GM19025 (cell line): Measurements from ENCODE around the gene RIN1.

Source experiments
- ATAC-seq: cut with Tn5 transposase; IDR thresholded peaks from one replicate; pipeline ENCODE4 v1.9.1; 2021; ENCODE audit warnings: mild to moderate bottlenecking, low read depth, moderate library complexity; ENCODE audit not compliant: unreplicated experiment

The RIN1 gene

DNA sequence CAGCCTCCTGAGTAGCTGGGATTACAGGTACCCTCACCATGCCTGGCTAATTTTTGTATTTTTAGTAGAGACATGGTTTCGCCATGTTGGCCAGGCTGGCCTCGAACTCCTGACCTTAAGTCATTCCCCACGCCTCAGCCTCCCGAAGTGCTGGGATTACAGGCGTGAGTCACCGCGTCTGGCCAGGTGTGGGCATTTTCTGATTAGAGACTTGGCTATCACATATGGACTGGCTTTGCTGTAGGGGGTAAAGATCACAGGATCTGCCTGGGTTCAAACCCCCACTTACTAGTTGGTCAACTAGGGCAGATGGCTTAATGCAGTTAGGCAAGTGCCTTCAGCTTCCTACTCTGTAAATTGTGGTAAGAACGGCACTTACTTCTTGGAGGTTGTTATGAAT, 25.9 kb downstream of the RIN1 start:
- no peak for ATAC-seq

DNA sequence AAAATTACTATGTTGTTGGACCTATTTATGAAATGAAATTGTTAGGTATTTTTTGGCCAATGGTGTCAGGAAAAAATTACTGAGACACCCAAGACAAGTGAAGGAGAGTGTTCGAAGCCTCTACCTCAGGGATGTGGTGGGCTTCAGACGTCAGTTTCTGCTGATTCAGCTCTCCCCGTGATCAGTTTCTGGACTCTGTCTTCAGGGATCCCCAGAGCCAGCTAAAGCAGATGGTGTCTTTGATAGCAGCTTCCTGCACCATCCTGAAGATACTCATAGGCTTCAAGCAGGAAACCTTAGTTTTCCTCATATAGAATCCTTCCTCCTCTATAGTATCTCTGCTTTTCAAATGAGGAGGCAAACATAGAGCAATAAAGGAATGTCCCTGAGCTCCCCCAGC, 26.8 kb downstream of the RIN1 start:
- no peak for ATAC-seq

DNA sequence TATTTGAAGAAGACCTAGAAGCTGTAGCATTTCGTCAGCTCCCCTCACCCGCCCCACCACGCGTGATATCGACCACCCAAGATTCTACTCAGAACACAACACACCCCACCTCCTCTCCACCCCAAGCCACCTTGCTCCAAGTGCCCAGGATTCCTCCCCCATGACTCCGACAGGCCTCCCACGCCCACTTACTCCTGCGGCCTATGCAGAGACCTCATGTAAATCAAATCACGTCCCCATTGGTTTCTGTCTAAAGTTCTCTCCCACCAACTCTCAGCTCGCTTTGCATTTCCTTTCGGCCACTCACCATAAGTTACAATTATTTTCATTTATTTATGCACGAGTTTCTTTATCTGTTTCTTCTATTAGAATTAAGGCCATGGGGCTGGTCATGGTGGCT, 33.6 kb downstream of the RIN1 start:
- no peak for ATAC-seq

DNA sequence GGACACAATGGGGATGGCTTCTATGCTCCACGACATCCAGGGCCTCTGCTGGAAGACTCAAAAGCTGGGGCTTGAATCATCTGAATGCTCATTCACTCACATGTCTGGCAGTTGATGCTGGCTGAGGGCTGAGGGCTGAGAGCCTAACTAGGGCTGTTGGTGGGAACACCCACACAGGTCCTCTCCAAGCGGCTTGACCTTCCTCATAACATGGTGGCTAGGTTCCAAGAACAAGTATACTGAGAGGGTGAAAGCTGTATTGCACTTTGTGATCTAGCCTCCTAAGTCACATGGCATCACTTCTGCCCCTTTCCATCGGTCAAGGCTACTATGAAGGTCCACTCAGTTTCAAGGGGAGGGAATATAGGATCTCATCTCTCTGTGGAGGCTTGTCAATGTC, 37.0 kb downstream of the RIN1 start:
- no peak for ATAC-seq

DNA sequence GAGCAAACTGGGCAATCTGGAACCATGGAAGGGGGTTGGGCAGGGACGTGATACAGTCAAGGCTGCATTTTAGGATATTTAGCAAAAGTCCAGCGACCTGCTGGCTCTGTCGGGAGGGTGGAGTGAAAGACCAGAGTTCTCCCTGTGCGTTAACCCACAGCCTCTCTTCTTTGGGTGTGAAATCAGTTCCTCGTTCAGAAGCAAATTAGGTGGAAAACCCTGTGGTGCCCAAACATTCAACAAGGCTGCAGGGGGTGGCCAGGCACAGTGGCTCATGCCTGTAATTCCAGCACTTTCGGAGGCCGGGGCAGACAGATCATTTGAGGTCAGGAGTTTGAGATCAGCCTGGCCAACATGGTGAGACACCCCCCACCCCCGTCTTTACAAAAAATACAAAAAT, 38.6 kb downstream of the RIN1 start:
- ATAC-seq = no peak

DNA sequence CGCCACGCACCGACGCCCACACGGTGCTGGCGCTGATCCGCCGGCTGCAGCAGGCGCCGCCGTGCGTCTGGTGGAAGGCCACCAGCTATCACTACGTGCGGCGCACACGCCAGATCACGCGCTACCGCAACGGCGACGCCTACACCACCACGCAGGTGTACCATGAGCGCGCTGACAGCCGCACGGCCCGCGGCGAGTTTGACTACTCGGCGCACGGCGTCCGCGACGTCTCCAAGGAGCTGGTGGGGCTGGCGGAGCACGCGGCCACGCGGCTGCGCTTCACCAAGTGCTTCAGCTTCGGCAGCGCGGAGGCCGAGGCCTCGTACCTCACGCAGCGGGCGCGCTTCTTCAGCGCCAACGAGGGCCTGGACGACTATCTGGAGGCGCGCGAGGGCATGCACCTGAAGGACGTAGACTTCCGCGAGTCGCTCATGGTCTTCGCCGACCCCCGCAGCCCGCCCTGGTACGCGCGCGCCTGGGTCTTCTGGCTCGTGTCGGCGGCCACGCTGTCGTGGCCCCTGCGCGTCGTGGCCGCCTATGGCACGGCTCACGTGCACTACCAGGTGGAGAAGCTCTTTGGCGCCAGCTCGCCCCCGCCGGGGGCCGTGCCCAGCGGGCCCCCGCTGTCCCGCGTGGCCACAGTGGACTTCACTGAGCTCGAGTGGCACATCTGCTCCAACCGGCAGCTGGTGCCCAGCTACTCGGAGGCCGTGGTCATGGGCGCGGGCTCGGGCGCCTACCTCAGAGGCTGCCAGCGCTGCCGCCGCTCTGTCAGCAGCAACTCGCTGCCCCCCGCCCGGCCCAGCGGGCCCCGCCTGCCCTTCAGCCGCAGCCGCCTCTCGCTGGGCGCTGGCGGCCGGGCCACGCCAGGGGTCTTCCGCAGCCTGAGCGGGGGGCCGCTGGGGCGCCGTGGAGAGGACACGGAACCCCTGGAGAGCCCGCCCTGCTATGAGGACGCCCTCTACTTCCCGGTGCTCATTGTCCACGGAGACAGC, 41.3 kb downstream of the RIN1 start:
- no peak for ATAC-seq

DNA sequence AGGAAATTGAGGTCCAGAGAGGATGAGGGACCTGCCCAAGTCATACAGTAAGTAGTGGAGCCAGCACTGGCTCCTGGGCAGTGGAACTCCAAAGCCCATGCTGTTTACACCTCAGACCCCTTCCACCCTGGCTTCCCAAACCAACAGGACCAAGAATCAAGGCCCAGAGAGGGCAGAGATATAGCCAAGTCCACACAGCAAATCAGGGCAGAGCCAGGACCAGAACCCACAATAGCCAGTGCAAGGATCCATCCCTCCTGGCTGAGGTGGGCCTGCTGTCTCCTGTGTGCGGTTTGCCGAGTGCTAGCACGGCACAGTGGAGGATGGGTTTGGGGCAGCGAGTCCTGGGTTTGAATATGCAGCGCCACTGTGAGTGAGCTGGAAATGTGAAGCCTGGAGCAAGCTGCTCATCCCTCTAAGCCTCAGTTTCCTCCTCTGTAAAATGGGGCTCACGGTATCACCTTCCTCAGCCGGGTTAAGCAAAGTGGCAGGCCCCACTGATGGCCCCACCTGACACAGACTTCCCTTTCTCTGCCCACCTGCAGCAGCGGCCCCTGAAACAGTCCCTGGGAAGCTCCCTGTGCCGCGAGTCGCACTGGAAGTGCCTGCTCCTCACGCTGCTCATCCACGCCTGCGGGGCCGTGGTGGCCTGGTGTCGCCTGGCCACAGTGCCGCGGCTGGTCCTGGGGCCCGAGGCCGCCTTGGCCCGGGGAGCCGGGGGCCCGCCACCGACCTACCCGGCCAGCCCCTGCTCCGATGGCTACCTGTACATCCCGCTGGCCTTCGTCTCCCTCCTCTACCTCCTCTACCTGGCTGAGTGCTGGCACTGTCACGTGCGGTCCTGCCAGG, 42.2 kb downstream of the RIN1 start:
- no peak for ATAC-seq

DNA sequence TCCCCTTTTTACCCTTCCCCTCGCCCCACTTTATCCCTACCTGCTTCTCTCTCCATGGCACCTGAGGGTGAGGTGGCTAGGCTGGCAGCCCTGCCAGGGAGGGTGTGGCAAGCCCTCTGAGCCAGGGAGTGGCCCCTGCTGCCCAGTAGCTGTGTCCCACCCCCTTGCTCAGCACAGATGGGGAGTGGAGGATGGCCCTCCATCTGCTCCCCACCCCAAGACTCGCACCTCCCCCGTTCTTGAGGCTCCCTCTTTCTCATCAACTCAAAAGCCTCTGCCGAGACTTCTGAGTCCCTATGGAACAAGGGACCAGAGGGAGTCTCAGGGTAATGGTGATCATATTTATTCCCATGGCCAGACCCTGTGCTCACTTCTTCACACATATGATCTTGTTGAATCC, 42.9 kb downstream of the RIN1 start:
- ATAC-seq = no peak

DNA sequence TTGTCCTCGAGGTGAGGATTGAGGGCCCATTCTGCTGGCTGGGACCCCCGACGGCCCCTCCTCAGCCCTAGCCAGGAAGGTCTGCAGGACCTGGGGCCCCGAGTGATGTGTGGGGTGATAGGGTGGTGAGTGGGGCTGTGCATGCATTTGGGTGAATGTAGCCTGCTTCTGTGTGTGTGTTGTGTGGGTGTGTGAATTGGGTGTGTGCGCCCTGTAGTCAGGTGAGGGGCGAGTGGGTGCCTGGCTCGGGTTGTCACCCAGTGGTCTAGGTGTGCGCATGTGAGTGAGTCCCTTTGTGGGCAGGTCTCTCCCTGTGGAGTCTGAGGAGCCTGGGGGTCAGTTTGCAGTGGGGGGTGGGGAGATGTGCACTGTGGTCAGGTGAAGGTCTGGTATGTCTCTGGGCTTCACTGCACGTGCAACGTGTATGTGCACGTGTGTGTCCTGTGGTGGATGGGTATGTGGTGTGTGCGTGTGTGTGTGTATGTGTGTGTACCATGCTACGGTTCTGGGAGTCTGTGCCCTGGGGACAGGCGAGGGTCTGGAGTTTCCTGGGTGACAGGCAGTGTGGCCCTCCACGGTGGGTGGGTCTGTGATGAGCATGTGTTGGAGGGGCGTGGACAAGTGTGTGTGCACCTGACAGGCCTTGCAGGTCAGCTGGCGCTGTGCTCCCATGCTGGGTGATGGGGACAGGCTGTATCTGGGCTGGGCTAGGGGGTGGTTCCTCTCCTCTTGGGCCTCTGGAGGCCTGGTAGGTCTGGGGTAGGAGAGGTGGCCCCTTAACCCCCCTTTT, 43.5 kb downstream of the RIN1 start:
- ATAC-seq = no peak

DNA sequence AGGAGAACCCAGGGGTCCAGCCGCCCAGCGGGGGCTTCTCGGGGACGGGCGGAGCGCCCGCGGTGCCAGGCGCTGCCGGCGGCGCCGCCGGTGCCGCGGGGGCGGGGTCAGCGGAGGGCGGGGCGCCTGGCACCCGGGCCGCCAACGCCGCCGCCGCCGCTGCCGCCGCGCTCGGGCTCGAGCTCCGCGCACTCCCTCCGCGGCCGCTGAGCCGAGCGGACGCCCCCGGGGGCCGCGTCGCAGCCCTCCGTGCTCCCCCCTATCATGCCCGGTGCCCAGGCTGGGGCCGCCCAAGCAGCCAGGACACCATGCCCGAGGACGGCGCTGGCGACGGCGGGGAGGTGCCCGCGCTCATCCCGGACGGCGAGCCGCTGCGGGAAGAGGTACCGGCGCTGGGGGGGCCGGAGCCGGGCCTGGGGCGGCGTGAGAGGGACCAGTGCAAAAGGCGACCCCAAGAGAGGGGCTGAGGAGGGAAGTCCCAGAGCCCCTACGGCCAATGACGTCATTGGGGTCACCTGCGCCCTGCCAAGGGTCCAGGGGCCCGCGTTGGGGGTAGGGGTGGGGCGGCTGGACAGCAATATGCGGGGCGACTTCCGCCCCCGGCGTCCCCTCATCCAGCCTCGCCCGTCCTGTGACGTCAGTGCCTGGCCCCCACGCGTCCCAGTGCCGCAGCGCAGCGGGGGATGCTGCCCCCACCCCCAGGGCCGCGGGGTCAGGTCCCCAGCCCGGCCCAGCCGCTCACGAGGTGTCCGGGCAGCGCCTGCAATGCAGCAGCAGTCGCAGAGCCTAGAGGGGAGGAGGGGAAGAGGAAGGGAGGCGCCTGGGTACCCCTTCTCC, 44.3 kb downstream of the RIN1 start, which contains the start of gene TMEM151A:
TSS of gene TMEM151A (plus strand) at position 189 of the 837 bp plus-strand sequence. CDS start at position 309, 120 bp downstream.
- ATAC-seq = no peak

DNA sequence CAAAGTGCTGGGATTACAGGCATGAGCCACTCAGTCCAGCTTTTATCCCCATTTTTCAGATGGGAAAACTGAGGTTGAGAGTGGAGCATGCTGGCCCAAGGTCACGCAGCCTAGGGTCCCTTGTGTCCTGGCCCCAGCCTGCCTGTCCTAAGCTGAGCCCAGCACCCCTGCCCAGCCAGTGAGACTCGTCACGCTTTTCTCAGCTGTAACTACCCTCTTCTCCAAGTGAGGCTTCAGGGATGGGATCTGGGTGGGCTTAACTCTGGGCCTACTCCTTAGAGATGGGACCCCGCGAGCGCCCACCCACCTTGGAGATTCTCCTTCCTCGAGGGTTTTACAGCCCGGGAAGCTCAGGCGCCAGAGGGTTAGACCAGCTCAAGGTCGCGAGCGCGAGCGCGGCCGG, 44.9 kb downstream of the RIN1 start:
- no peak for ATAC-seq

DNA sequence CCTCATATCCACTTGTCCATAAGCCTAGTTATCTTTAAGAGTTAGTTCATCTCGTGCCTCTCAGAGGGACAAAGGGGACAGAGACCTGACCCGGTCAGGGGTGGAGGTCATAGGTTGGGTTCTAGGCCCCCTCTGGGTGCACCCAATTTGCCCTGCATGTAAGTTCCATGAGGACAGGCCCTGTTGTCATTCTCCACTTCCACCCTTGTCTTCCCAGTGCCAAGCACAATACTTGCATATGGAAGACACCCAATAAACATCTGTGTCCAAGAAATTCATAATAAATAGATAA, 46.0 kb downstream of the RIN1 start:
- no peak for ATAC-seq

DNA sequence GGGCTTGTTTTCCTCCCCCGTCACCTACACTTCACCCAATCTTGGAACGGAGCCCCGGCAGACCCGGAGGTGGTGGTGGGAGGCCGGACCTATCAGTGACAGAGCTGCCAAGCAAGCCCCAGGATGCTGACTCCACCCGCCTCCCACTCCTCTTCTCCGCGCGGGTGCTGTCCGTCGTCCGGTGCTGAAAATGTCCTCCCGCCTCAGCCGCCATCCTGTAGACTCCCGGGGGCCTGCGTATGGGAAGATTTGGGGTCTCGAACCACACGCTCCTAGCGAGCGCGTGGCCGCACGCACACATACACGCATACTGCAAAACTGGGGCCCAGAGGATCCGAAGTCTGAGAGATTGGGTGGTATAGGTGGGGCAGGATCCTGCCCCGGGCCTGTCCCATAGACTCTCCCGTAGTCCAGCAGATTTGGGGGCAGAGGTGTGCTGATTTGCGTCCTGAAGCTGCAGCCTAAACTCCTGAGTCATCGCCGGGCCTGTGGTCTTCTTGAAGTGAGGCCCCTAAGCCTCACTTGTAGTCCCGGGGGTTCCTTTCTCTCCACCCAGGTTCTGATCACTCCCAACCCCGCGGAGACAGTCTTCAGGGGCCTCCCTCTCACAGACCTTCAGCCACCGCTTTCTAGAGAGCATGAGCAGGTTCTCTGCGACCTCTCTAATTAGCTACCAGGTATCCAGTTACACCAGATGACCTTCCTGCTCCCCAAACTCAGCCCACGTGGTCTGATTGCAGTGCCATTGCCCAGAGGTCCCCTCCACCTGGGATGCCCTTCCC, 46.5 kb downstream of the RIN1 start:
- peak; percentile 14 for ATAC-seq

DNA sequence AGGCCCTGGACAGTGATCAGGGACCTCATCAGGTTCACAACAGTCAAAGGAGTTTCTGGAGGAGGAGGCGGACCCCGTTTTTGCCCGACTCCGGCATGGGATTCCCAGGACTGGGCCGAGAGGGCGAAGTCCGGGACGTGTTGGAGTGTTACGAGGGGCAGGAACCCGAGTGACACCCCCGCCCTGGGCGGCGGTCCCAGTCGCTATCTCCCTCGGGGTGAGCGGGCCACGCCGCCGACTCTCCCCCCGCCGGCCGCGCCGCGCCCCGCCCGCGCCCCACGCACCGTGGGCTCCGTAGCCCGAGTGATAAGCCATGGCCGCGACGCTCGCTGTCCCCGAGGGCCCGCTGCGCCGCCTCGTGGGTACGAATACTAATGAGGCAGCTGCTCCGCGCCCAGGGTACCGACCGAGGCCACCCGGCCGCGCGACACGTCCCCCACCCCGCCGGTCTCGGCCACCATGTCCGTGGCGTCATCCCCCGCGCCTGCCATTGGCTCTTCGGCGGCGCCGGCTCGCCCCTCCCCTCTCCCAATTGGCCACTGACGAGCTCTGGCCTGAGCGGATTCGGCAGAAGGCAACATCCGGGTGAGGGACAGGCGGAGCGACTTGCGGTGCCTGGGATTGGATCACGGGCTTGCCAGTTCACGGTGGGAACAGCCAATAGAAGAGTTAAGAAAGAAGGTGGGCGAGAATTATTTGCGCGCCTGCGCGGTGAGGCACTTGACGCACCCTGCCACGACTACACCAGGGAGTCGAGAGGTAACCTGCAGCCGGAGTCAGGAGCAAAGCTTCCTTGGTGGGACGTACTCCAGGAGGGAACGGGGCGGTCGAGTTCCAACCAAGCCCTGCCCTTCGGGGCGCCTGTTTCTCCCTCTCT, 47.3 kb downstream of the RIN1 start, which contains the start of gene YIF1A:
TSS of gene YIF1A (minus strand) at position 473 of the 877 bp plus-strand sequence. CDS start at position 315, 158 bp downstream.
- ATAC-seq = peak; percentile 92

DNA sequence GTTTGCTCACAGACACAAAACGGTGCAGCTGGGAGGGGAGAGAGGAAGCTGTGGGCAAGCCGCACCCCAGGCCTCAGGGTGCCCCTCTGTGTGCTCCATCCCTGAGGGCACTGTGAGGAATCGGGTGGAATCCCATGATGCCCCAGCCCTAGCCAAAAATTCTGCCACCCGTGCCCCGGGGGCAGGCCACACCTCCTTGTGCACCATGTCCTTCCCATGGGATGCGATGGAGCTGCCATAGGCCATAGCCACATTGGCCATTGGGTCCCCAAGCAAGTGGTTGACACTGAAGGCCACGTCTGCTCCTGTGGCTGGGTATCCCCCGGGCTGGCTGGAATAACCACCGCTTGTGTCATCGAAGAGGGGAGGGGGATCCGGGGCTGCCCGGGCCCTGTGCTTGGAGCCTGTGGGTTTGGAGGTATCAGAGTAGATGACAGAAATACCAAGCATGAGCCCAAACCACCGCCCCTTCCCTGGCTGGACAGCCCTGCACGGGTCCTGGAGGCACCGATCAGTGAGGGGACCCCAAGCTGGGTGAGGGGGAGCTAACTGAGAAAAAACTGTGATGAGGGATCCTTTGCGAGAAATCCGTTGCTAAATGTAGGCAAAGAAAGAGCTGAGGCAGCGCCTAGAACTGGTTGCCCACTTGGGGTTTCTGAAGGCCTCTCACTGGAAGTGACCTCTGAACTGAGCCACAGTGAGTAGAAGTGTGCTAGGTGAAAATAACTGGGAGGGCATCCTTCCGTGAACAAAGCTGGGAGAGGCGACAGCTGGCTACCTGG, 48.2 kb downstream of the RIN1 start:
- no peak for ATAC-seq

DNA sequence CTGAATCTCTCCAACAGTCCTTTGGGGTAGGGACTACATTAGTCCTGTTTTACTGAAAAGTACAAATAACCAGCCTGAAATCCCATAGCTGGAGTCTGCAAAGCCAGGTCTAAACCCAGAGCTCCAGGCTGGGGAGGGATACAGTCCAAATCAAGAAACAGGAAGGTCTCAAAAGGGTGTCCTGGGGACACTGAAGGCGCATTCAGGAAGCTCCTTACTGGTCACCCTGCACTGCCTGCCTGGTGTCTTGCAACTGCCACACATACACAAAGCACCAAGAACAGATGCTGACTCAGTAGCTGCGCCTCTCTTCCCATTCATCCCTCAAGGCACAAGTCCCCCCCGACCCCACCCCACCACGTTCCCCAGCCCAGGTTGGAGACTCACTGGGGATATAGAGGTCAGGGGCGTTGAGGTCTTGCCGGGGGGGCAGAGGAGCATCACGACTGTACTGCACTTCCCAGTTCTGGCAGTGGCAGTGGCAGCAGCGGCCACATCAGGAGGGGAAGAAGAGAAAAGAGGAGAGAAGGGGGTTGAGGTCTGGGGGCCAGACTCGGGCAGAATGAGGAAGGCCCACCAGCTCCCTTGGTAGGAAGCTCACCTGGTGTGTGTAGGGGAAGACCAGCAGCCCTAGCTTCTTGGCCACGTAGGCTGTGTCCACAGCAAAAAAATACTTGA, 48.9 kb downstream of the RIN1 start:
- ATAC-seq = no peak

DNA sequence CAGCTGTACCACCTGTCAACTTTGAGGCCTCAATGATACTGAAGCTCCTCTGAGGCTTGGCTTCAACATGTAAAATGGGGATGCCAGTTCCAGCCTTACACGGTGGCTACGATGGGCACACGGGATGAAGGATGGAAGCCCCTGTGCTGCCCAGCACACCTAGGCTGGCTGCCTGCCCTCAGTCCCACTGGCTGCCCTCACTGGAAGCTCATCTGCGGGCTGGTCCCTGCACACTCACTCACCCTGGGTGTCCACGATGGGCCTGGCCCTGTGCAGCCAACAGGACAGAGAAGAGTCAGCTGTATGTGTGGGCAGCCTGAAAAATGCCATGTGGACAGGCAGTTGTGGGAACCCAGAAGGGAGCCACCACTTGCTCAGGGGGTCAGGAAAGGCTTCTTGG, 49.5 kb downstream of the RIN1 start:
- ATAC-seq = no peak
